GM20431 (cell line): ENCODE measurements around the gene GCK.

Experiments
- in situ Hi-C: fragments of 300-500 bp; cut with MseI, MboI; formaldehyde crosslinking; loops from one replicate; pipeline ENCODE4 v1.15.0; 2020; ENCODE audit warnings: low sequenced_read_pairs; ENCODE audit not compliant: unreplicated experiment

The GCK gene

DNA sequence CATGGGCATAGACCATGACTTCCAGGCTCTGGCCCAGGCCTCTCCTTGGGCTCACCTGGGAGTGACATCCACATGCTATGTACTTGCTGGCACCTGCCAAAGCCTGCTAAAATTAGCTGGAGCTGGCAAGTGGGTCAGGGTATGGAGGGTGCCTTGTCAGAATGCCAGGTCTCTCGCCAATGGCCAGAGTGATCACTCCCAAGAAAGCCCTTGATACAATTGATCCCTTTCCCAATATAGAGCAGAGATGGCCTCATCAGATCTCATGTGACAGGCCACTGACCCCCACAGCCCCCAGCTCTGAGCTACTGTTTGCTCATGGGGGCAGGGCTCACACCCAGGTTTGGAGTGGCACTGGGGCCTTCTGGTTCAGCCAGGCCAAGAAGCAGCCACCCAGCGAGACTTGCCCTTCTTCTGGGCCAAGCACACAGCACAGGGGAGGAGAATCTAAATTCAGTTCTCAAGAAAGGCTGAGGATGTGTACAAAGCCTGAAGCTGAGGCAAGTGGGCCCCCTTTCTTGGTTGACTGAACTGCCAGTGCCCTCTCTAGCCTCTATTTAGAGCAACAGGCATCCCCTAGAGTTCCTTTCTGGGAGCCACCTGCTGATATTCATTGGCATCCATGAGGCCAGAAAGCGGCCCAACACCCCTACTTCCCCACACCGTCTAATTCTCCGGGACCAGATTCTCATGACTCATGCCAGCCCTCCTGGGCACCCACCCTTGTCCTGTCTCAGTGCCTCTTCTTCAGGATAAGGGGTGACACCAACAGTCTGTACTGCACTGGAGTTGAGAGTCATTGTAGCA, 29.2 kb downstream of the GCK start:
- in situ Hi-C loops: no loop called here

DNA sequence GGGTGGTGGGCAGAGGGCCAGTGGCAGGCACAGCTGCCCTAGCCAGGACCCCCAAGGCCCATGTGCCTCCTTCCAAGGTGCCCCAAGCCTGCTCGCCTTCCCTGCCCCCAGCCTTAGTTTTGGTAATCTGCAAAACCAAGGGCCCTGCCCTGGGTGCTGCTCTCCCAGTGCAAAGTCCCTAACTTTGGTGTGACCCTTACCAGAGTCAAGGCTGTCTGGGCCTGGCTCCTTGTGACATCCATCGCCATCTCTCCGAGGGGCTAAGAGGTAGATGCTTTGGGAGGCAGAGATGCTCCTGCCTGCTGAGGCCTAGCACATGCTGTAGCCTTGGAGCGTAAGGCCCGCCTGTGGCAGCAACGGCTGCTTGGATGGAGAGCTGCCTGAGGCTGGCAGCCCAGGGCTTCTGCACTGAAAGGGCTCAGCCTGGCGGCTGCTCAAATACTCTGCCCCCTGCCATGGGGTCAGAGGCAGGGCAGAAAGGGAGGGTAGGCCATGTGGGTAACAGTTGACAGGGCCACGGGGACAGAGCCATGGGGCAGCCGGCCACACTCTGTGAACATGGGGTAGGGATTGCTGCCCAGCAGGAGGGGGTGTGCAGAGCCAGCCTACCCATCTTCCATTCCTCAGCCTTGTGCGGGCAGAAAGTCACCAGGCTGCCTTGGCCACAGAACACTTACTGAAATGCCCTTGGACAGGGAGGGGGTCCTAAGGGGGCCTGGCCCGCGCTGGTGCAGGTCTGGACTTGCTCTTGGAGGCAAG, 30.2 kb downstream of the GCK start:
- in situ Hi-C loops: no loop called here

DNA sequence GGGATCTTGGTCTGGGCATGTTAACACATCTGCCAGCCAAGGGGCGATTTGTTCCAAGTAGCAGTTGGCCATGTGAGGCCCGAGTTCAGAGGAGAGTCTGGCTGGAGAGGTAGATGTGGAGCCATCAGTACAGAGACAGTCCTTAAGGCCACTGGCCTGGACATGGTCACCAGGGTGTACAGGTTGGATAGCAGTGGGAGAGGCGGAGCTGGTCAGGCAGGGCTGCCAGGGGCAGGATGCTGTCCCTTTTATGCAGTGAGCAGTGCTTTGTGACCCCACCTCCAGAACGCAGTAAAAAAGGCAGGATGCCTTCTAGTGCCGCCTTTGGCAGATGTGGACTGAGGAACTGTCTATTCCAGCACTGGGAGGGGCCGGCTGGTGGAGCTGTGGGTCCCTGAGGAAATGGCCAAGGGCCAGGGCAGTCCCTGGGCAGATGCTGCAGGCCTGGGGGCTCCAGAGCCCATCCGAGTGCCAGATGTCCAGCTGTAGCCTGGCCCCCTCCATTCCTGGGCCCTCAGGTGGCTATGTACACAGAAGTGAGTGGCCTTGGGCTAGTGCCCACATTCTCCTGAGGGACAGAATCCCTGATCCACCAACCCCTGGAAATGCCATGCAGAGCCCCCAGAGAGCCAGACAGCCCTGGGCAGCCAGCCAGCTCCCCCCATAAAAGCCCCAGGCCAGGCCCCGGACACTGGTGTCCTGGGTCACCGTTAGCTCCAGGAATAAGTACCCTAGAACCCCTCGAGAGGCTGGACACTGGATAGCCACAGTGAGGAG, 31.0 kb downstream of the GCK start:
- in situ Hi-C loops: no loop called here

DNA sequence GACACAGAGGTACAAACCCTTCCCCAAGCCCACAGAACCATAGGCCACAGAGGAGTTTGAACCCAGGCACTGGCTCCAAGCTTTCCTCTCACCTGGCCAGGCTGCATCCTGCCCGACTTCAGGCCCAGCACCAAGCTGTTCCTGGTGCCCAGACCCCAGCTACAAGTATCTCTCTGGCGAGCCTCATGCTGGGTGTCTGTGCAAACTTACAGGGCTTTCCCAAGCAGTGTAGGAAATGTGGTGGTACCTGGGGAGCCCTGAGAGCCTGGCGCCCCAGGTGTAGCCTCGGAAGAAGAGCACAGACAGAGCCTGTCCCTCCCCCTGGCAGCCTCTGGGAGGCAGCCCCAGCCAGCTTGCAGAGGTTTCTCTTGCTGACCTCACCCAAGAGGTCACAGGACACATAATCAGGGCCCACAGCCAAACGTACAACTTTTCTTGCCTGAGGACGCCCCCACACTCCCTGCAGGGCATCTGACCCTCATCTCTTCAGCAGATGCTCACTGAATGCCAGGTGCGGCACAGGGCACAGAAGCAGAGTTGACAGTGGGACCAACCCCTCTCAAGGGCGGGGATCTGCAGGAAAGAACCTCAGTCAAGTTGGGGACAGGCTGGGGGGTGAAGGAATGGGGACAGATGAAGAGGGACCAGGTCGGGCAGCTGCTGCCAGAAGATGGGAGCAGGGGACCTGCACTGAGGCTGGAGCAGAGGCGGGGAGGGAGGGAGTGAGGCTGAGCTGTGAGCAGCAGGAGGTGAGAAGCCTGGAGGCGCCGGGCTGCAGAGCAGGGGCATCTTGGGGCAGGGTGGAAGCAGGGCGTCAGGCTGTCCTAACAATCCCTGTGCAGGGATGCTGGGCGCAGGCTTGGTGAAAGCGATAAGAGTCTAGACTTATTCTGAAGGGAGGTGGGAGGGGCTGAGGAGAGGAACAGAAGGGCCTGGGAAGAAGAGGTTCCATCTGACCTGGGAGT, 31.8 kb downstream of the GCK start:
- in situ Hi-C loops: no loop called here

DNA sequence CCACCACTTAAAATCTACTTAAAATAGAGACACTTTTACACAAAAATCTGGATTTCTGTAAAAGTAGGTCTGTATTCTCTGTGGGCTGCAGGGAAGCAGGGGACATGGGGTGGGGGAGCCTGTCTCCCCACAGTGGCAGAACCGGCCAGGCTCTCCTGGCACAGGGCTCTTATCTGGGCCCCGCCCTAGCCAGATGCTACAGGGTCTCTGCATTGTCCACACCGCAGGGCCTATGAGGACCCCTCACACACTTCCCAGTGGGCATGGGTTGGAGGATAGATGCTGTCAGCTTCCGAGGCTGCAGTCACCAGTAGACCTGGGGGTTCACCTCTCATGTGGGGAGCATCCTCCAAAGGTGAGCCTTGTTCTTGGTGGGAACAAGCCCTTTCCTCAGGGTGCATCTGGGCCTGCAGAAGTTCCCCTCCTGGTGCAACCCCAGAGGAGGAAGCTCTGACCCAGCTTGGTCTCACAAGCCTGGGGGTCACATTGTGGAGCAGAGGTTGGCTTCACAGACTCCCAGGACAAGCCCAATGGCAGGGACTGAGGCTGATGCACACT, 32.7 kb downstream of the GCK start:
- in situ Hi-C loops: no loop called here

DNA sequence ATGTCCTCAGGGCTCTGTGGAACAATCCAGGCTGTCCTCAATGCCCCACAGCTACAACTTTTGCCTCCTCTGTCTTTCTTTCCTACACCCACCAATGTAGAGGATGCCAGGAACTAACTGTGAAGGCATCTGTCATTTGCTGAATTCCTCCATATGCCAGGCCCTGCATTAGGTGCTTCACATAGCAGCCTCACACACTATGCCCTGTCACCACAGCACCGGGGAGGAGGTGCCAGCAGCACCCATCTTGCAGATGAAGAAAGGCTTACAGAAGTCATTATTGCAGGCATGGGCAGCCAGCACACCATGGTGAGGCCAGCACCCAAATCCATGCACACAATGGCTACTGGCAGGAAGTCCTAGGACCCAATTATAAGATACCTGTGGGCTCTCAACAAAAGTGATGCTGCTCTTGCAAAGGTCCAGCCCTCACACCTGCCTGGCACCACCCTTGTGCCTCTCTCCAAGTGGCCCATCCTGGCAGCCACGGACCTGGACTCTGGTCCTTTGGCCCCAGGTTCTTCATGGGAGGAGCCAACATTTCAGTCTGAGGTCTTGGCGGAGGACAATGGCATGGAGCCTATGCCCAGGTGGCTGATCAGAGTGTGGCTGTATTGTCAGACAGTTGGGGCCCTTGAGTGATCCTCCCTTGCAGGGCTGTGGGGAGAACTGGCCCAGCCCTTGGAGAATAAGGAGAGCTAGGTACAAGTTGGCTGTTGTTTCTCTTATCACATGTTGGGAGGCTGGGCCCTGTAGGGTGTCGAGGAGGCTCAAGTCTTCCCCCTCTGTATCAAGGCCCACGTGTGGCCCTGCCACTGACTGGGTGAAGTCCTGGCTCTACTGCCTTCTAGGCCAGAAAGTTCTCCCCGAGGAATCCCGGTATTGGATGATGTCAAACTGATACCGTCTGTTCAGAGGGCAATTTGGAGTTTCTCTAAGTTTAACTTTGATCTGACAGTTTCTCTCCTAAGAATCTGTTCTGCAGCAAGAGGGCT, 33.8 kb downstream of the GCK start:
- in situ Hi-C loops: no loop called here

DNA sequence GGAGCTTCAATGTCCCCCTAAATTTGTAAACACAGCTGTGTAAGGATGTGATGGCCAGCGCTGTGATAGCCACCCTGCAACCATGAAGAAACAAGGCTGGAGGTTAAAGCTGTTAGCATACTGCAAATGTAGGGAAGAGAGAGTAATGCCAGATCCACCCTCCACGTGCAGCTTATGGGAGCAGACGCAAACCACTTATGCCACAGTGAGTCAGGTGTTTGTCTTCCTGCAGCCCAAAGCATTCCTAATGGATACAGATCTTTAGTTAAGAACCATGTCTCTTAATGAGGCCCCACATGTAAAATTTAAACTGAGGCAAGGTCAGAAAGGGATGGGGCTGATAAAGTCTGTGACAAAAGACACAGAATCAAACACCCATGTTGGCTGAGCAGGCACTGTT, 34.5 kb downstream of the GCK start:
- in situ Hi-C loops: no loop called here

DNA sequence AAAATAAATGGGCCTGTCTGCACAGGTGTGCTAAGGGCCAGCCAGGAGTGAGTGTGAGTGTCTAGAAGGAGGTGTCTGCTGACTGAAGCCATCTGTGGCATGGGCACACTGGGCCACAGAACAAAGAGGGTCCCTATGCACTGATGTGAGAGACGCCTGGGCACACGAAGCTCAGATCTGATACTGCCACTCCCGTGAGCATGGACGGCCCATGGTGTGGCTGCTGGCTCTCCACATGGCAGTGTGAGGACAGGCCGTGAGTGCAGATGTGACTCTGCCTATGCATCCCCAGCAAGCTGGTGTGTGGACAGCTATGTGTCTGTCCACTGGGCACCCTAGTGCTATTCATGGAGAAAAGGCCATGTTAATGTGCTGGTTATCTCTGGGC, 35.3 kb downstream of the GCK start:
- in situ Hi-C loops: no loop called here

DNA sequence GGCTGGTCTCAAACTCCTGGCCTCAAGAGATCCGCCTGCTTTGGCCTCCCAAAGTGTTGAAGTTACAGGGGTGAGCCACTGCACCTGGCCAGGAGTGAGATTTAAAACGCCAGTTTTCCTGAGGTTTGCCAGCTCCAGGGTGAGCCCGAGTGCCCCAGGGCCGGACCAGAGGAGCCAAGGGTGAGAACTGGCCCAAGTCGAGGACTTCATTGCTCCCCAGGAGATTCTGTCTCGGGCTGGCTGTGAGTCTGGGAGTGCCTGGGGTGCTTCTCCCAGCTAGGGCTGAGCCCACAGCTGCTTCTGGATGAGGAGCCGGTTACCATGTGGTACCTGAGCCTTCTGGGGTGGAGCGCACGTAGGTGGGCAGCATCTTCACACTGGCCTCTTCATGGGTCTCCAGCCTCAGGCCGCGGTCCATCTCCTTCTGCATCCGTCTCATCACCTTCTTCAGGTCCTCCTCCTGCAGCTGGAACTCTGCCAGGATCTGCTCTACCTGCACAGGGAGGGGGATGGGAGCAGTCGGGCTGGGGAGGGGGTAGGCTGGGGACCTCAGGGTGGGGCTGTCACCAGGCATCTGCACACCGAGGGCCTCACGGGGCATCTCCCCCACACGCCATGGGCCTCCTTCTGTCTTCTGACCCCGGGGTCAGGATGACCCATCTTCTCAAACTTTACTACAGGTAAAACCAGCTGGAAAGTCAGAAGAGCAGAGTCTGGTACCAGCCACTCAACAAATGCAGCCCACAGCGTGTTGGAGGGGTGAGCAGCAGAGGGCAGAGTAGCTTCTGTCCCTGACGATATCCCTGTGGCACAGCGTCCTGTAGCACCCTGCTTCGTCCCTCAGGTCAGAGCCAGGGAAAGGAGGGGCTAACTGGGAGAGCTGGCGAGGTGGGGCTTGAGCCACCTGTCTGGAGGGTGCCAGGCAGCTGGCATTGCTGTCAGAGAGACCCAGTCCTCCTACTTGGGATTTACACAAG, 36.0 kb downstream of the GCK start:
- in situ Hi-C loops: no loop called here

DNA sequence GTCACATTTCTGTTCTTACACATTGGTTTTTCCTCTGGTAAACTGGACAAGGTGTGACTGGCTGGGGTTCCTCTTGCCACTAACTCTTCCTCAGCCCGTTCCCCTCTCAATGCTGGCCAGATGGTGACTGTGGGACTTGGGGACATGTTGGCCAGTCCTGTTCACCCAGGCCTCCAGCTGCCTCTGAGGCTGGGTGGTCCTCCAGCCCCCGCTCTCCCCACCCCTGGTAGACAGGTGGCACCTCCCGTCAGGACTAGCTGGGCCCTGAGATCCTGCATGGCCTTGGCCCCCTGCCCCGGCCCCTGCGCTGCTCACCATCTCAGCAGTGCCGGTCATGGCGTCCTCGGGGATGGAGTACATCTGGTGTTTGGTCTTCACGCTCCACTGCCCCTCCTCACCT, 37.3 kb downstream of the GCK start:
- in situ Hi-C loops: no loop called here

DNA sequence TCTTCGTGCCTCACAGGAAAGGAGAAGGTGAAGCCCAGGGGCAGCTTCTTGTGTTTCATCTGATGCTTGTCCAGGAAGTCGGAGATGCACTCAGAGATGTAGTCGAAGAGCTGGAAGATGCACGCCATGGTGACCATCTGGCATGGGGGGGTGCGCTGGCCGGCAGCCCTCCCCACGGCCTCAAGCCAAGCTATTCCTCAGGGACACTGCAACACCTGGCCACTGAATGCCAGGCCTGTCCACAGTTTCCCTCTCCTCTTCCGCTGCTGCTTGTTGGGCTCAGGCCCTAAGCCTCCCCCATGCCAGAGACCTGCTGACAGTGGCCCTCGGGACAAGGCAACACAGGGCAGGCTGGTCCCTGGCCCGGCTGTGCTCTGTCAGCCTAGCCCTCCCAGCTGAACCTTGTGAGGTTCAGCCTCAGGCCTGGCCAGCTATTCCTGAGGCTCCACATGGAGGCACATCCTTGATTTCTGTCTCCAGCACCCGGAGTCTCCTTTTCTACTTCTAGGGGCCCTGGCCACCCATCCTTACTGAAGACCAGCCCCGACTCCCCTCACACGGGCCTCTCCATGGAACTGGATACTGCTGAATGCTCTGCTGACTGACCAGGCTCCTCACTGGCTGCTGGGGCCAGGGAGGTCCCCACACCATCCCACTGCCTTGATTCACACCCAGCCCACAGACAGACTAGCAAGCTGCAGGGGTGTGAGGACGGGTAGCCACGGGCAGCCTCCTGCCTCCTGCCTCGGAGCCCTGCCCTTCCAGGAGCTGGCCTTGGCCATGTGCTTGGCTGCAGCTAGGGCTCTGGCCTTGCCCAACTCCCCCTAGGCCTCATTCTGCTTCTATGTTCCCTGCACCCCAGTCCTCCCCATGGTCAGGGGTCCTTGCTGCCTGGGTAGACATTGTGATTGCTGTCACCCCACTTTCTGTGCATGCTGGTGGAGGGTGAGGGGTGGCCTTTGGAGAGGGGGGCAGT, 38.0 kb downstream of the GCK start:
- in situ Hi-C loops: no loop called here

DNA sequence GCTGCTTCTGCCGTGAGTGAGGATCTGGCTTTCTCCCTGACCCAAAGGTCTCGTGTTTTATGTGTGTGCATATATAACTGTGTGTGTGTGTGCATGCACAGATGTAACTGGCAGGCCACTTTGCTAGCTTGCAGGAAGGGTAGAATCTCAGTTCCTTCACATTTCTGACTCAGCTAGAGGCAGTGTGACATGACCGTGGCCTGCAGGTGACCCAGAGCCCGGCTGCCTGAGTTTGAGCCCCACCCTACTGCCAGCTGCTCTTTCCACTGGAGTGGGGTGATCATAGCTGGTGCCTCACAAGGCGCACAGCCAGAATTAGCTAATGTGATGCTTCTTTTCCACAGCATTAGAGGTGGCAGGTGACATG, 38.8 kb downstream of the GCK start:
- in situ Hi-C loops: no loop called here

DNA sequence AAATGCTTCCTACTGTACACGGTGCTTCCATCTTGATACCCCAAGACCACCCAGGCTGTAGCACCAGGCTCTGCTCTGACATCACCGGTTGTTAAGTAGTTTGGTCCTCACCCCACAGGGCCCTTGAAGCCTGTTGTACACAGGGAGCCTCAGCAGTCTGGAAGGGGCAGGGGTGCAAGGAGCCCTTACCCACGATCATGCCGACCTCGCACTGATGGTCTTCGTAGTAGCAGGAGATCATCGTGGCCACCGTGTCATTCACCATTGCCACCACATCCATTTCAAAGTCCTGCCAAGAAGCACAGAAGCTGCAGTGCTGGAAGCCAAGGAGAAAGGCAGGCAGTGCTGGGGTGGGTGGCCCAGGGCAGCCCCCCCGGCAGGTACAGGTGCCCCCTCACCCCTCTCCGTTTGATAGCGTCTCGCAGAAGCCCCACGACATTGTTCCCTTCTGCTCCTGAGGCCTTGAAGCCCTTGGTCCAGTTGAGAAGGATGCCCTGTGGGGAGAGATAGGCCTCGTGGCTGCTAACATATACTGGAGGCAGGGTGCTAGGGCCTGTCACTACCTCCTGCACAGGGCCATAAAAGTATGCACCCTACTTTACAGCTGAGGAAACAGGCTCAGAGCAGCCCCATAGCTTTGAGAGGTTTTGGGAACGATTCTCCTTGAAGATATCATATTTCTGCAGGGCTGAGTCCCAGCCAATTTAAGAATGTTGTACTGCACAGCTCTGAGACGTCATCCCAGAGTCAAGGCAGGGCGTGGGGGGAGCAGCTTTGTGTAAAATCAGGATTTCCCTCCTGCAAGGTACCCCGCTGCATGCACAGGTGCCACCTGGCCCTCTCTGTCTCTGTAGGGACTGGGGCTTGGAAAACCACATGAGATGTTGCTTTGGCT, 39.4 kb downstream of the GCK start:
- in situ Hi-C loops: no loop called here

DNA sequence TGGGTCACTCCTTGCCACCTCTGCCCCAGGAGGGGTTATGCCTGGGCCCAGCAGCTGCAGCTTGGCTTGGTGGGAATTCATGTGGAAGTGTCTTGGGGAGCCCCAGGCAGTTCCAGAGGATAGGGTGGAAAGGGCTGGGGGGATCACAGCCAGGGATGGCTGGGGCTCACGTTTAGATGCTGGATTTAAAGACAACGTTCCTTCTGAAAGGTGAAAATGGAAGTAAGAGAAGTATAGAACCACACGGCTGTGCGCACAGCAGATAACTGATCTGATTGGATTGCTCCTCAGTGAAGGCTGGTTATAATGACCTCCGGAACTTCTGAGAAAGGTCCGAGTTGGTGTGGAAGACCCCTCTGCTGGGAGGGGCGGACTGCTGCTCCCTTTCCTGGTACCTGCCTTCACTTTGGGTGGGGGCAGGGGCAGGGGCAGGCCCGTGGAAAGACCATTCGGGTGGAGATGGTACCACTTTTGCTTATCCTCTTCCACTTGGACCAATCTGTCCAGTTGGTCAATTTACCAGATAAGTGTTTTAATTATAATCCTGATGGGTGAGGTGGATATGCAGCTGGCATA, 40.2 kb downstream of the GCK start:
- in situ Hi-C loops: no loop called here

DNA sequence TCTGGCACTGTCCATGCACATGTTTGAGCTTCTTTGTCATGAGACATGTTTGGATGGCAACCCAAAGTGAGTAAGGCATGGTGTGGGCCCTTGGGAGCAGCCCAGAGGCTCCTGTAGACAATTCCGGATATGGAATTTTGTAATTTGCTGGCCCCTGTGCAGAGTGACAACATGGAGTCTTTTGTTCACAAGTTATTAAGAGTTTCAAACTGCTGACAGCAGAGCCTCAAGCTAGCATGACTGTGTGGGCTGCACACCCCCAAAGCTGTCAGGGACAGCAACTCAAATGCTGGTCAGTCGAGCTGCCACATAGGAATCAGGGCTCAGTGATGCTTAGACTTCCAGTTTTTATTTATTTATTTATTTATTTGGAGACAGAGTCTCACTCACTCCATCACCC, 41.1 kb downstream of the GCK start:
- in situ Hi-C loops: no loop called here
